ENCODE results near the gene ZNF783.

GRCh38 chr7:149245244-149245643, 16.8 kb upstream of the ZNF783 start:
- TF ChIP-seq BHLHE40 (IDR thresholded peaks at IDR 0.05; ENCODE audit: borderline replicate concordance), result no peak
- no peak for TF ChIP-seq SP1 (IDR thresholded peaks at IDR 0.05)
- no peak for TF ChIP-seq SUZ12 (IDR thresholded peaks at IDR 0.05)
- no peak for TF ChIP-seq NFRKB (IDR thresholded peaks at IDR 0.05)
- no peak for TF ChIP-seq FOXA1 (IDR thresholded peaks at IDR 0.05)
- no peak for TF ChIP-seq FOXK2 (IDR thresholded peaks at IDR 0.05)
- no peak for TF ChIP-seq ELF4 (IDR thresholded peaks at IDR 0.05)

Data from HEK293T (cell line).